ENCODE measurements around the gene SGPL1.

SGPL1 gene

DNA sequence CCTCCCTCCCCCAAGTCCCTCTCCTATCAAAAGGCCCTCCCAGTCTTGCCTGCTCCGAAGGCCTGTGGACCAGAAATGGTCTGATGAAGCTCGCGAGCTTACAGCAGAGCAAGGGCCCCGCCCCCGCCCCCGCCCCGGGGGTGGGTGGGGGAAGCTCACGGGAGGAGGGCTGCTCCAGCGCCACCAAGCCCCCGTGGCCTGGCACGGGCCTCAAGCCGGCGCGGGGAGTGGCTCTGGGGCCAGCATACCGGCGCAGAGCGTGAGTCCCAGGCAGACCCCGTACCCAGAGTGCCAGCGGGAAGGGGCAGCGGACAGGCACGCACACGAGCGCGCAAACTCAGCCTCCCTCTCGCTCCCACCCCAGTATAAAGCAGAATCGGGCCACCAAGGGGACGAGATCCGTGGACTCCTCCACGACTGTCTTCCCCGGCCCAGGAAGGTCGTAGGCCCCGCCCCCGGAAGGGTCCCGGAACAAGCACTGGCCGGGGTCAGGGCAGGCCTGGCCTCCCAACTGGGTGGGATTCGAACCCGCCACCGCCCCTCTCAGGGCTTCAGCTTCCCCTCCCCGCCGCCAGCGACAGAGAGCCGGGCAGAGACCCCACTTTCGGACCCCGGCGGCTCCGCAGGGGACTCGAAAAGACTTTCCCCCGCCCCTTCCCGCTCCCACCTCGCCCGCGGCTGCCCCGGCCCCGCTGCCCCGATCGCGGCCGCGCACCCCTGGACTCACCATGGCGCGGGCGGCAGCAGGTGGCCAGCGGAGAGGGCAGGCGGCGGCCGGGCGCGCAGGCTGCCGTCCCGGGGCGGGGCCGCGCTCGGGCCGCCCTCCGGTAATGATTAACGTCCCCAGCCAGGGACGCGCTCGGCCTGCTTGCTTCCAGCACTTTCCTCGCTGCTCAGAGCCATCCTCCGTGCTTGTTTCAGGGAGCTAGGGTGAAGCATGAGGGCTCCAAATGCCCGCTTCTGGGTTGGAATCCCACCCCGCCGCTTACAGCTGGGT lies 72.4 kb downstream of the SGPL1 start, which contains the start of gene PCBD1:
PCBD1 (minus strand) TSS at position 762 of the 997 bp plus-strand sequence; CDS start at position 730, 32 bp downstream.
- peak; percentile 32 to 59 (median 44) for DNase-seq

DNA sequence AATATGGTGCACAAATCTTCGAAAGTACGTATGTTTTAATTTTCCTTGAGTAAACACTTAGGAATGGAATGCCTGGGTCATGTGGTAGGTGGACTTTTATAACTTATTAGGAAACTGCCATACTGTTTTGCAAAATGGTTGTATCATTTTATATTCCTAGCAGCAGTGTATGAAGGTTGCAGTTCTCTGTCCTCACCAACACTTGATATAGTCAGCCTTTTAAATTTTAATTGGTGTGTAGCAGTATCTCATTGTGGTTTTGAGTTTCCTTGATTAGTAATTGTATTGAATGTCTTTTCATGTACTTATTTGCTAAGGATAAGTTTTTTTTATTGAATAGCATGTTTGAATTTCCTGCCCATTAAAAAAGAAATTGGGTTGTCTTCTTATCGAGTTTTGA lies 73.5 kb downstream of the SGPL1 start:
- no peak for DNase-seq

GRCh38 chr10:70890917-70891431 lies 75.2 kb downstream of the SGPL1 start:
- DNase-seq: no peak

DNA sequence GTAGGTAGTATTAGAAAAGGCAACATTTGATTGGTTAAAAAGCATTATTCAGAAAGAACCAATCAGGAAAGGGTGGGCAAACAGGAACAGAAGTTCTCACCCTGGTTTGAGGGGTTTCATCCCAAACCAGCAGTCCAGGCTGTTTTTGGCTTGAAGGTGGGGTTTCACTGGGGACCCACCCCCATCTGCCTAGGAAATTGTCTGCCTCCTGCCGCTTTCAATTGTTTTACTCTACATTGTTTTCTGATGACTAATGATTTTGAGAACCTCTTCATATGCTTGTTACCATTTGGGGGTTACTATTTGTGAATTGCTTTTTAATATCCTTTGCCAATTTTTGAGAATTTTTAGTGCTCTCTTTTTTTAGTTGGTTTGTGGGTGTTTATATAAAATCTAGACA lies 75.9 kb downstream of the SGPL1 start:
- DNase-seq: no peak

DNA sequence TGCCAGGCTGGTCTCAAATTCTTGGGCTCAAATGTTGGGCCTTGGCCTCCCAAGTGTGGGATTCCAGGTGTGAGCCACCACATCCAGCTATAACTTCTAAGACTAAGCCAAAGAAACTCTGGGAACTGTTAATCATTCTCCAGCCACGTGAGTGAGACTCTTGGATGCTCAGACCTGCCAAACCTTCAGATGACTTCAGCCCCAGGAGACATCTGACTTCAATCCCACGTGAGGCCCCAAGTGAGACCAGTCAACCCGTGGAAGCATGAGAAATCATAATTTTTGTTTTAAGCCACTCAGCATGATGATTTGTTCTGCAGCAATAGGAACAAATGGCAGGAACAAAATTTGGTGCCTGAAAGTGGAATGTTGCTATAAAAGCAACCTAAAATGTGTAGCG lies 76.9 kb downstream of the SGPL1 start:
- no peak for DNase-seq

- no peak for DNase-seq
Observed at GRCh38 chr10:70893227-70894006, 77.7 kb downstream of the SGPL1 start.

- DNase-seq: no peak
Observed at GRCh38 chr10:70894416-70894815, 78.7 kb downstream of the SGPL1 start.

DNA sequence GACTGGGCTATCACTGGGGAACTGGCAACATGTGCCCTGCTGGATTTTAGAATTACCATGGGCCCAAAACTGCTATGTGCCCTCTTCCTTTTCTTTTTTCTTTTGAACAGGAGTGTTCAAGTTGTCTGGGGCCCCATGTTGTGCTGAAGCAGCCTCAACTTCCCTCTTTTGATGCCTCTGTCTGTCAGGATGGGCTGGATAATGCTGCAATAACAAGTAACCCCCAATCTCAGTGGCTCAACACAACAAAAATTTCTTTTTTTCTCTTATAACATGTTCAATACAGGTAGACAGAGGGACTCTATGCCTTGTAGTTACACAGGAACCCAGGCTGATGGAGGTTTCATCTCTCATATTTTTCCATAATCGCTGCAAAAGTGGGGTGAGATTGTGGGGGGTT lies 80.8 kb downstream of the SGPL1 start:
- no peak for DNase-seq

GRCh38 chr10:70898687-70899086 lies 82.9 kb downstream of the SGPL1 start:
- DNase-seq: no peak

DNA sequence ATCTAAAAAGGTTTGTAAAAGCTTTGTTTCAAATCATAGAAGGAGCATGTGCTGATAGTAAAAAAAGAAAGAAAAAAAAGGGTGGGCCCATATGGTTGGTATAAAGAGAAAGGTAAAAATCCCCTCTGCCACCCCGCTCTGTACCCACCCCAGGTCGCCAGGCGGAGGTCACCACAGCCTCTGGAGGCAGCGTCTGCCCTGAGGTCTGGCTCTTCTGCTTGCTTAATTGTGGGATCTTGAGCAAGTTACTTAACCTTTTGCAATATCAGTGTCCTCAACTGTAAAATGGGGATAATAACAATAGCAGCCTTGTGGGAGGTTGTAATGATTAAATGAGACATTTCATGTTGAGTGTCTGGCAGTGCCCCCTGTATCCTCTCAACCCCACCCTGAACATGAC lies 83.3 kb downstream of the SGPL1 start:
- DNase-seq: no peak

- DNase-seq: no peak
Observed at GRCh38 chr10:70901276-70901878, 85.6 kb downstream of the SGPL1 start.

GRCh38 chr10:70902661-70903261 lies 87.0 kb downstream of the SGPL1 start:
- no peak for DNase-seq

GRCh38 chr10:70903262-70903921 lies 87.6 kb downstream of the SGPL1 start:
- no peak for DNase-seq

GRCh38 chr10:70905071-70906021 lies 89.6 kb downstream of the SGPL1 start:
- DNase-seq: no peak

- DNase-seq: no peak
Observed at GRCh38 chr10:70906031-70906783, 90.5 kb downstream of the SGPL1 start.

- DNase-seq: no peak
Observed at GRCh38 chr10:70906953-70907636, 91.3 kb downstream of the SGPL1 start.

- no peak for DNase-seq
Observed at GRCh38 chr10:70907637-70908405, 92.1 kb downstream of the SGPL1 start.
